Stomach (tissue), 9 donors: ENCODE measurements around the gene ALDOA. TPM values are rescaled to one million over a fixed set of nuclear protein-coding genes. Genes with fewer than 3 reads are reported as not detected.

Experiments
- DNase-seq, 2 donors: peaks; one replicate each; pipeline versions ENCODE4 v3.0.0 to v3.0.0-alpha.2; 2013 to 2019
- H3K27ac ChIP-seq, 5 donors: fragments of 200-600 bp in 4 of 5; sonication (generic) in 4 of 5; one replicate each; pipeline ENCODE4 v1.5.1; 2013 to 2019; ENCODE audit warnings: mild to moderate bottlenecking in 1 of 5, moderate library complexity in 1 of 5
- H3K27me3 ChIP-seq, 3 donors: fragments of 200-600 bp; sonication (generic); one replicate each; pipeline ENCODE4 v1.5.1; 2017 to 2019; ENCODE audit warnings: mixed run types in 1 of 3
- H3K36me3 ChIP-seq, 4 donors: fragments of 200-600 bp; sonication (generic); 1 replicate in 3 of 4; 2 replicates in 1 of 4; pipeline ENCODE4 v1.5.1; 2016 to 2019
- H3K4me1 ChIP-seq, 4 donors: fragments of 200-600 bp; sonication (generic); one replicate each; pipeline ENCODE4 v1.5.1; 2016 to 2019
- H3K4me3 ChIP-seq, 4 donors: fragments of 200-600 bp; sonication (generic) in 3 of 4; one replicate each; pipeline ENCODE4 v1.5.1; 2016 to 2019; ENCODE audit warnings: mild to moderate bottlenecking in 1 of 4
- H3K9me3 ChIP-seq, 4 donors: fragments of 200-600 bp; sonication (generic); one replicate each; pipeline ENCODE4 v1.5.1; 2016 to 2019
- EP300 ChIP-seq: sonication (generic); formaldehyde crosslinking; IDR thresholded peaks from one replicate; pipeline ENCODE4 v1.6.1; 2017; ENCODE audit warnings: antibody characterized with exemption
- POLR2A ChIP-seq, 4 donors: fragments of 450-650 bp; IDR thresholded peaks; one replicate each; pipeline ENCODE4 v1.6.1; 2016; ENCODE audit warnings: antibody characterized with exemption in 4 of 4, control low read depth in 2 of 4, mild to moderate bottlenecking in 1 of 4, moderate library complexity in 1 of 4
- POLR2AphosphoS5 ChIP-seq, 3 donors: sonication (generic); formaldehyde crosslinking; IDR thresholded peaks; one replicate each; pipeline ENCODE4 v1.6.1; 2016; ENCODE audit warnings: antibody characterized with exemption in 3 of 3
- WGBS, 5 donors: extraction: QIAGEN DNeasy Blood & Tissue Kit in 3 of 5; methylation state at CpG; one replicate each; pipeline versions ENCODE4 v1.1.5 to v1.1.7; 2013 to 2018; 5-methylcytosine and 5-hydroxymethylcytosine counted together
- intact Hi-C: fragments of 100-400 bp; cut with DNase I; formaldehyde crosslinking; loops from one replicate; pipeline ENCODE4 v1.15.1; 2023; ENCODE audit warnings: low total_unique reads
- polyA plus RNA-seq, 3 donors: library from polyadenylated mRNA; stranded (reverse); fragments of 200-250 nt; gene quantifications; one replicate each; pipeline ENCODE4 v1.2.3, GENCODE V29; 2013
- total RNA-seq, 5 donors: library from RNA; depleted of rRNA; stranded (reverse); fragments of >200 nt; gene quantifications; one replicate each; pipeline versions ENCODE4 v1.1.0 to v1.2.3, GENCODE V29; 2014 to 2016
- TF ChIP-seq, protein P1 (sequence below), 7 experiments: fragments of 450-650 bp in 4 of 7; fragments of 200-600 bp in 3 of 7; sonication (generic) in 3 of 7; IDR thresholded peaks; one replicate each; pipeline ENCODE4 v1.5.1; 2016 to 2019; ENCODE audit warnings: antibody characterized with exemption in 7 of 7, control low read depth in 2 of 7, mild to moderate bottlenecking in 1 of 7
- donor health status: healthy with polysubstance abuse.
- donor health status: Bipolar disorder and iron deficiency.
- donor health status: healthy.

ALDOA gene
- total and polyA plus RNA-seq, 8 donors: 180 to 2,515 (median 807) TPM

DNA sequence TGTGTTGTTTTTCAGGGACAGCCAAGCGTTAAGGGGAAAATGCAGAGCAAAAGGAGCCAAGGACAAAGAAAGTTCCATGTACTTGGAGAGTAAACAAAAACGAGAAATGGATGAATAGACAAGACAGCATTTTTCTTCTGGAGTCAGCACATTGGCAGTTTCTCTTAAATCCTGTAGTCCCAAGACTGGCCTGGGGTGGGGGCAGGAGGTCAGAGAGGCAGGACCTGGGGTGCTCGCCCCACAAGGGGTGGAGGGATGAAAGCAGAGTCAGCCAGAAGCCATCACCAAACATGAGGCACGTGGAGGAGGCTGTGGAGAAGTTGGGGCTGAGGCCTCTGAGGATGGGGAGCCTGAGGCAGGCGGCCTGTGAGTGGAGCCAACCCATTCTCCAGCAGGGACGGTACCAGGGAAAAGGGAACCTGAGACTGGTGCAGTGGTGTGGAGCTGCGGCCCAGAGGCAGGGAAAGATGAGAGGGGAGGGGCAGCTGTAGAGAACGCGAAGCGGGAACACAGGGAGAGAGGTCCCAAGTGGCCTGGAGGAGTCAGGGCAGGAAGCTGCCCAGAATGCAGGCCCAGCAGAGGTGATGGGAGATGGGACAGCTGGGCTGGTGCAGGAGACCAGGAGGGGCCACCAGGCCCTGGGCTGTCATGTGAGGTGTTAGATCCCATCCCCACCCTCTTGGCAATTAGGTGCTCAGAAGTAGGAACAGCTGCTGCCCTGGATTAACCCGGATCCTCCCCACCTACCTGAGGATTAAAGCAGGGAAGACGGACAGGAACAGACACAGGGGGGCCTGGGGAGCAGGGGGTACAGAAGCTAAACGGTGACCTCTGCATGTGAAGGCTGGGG is 37.7 kb upstream of the ALDOA start:
- Histone ChIP-seq H3K36me3 (no peaks in the 10 kb centered on the region), H3K4me1 (peaks cover 7 to 12% (median 9%) of the 10 kb centered on the region in 4 donors), H3K4me3 (no peak overlapping the region), H3K27ac (no peak overlapping the region), H3K27me3 (peaks cover 24 to 88% (median 60%) of the 10 kb centered on the region in 3 donors), H3K9me3 (no peaks in the 10 kb centered on the region)
- no peak for DNase-seq
- 40 to 48% (median 42%) methylated on average over 12 to 13 of the region's 13 CpGs for WGBS, 5 donors
- TF ChIP-seq POLR2AphosphoS5 (IDR thresholded peaks at IDR 0.05) (no peak), POLR2A (IDR thresholded peaks at IDR 0.05) (no peak), EP300 (no peak)
- TF ChIP-seq, protein P1, sequence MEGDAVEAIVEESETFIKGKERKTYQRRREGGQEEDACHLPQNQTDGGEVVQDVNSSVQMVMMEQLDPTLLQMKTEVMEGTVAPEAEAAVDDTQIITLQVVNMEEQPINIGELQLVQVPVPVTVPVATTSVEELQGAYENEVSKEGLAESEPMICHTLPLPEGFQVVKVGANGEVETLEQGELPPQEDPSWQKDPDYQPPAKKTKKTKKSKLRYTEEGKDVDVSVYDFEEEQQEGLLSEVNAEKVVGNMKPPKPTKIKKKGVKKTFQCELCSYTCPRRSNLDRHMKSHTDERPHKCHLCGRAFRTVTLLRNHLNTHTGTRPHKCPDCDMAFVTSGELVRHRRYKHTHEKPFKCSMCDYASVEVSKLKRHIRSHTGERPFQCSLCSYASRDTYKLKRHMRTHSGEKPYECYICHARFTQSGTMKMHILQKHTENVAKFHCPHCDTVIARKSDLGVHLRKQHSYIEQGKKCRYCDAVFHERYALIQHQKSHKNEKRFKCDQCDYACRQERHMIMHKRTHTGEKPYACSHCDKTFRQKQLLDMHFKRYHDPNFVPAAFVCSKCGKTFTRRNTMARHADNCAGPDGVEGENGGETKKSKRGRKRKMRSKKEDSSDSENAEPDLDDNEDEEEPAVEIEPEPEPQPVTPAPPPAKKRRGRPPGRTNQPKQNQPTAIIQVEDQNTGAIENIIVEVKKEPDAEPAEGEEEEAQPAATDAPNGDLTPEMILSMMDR (IDR thresholded peaks at IDR 0.05): no peak
- intact Hi-C loops: loop anchor here (5.0 to 10.0 kb wide), 2 partner anchors 163 to 331 kb away; partner anchors contain the start of gene CDIPT

DNA sequence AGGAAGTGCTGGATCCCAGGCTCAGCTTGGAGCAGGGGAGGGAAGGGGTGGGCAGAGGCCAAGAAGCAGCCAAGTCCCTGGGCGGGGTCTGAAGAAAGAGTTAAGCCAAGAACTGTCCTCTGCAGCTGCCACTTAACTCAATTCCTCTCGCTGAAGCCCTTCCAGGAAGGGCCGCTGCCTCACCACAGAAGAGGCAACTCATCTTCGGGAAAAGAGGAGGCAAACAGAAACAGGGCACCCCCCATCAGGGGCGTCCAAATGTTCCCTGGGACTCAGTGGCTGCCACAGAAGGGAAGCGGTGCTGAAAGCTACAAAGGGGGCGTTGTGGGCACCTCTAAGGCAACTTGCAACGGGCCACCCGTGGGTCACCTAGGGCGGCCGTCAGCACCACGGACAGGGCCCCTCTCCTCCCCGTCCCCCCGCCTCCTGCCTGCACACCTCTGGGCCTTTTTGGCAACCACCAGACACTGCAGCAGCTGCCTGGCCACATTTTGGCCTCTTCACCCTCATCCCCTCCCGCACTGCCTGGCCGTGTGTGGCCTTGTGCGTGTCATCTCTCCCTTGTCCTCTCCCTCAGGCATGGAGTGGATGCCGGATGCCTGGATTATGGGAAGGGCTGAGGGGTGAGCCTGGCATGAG is 37.0 kb upstream of the ALDOA start:
- Histone ChIP-seq H3K27me3 (peaks cover 24 to 95% (median 67%) of the 10 kb centered on the region in 3 donors), H3K9me3 (no peaks in the 10 kb centered on the region)
- DNase-seq: peak in 1 of 2 donors; percentile 68

DNA sequence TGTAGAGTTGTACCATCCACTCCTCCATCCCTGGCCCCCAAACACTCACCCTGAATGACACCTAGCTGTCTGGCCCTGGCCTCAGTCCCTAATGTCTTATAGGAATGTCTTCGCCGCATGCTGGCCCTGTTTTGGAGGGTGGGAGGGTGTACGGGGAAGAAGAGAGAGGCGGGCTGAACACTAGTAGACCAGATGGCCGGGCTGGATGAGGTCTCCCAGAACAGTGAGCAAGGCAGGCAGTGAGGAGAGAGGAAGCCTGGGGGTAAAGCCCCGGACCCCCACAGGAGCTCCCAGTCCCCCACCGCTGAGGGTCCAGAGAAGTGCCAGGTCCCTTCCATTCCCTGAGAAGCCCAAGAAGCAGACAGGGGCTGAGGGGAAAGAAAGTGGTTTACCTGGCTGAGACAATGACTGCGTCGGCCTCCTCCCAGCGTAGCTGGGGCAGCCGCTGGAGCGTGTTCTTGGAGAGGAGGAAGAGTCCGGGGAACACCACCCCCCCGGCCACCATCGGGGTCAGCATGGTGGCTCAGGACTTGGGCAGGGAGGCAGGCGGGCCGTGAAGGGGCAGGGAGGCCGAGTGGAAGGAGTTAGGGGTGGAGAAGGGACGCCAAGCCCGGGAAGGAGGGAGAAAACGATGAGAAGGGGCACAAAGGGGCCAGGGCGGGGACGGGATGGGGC is 35.4 kb upstream of the ALDOA start:
- WGBS, 5 donors: 17 to 23% (median 19%) methylated on average over 23 of the region's 23 CpGs
- intact Hi-C loops: no loop called here
- H3K9me3 ChIP-seq: no peaks in the 10 kb centered on the region
- H3K36me3 ChIP-seq: no peaks in the 10 kb centered on the region
- no peak for DNase-seq
- TF ChIP-seq POLR2A (IDR thresholded peaks at IDR 0.05) (no peak), EP300 (no peak), POLR2AphosphoS5 (IDR thresholded peaks at IDR 0.05) (no peak)
- TF ChIP-seq, protein P1 (IDR thresholded peaks at IDR 0.05): no peak
- H3K27me3 ChIP-seq: peaks cover 24 to 98% (median 75%) of the 10 kb centered on the region in 3 donors
- no peak overlapping the region for H3K27ac ChIP-seq
- H3K4me1 ChIP-seq: peaks cover 7 to 12% (median 9%) of the 10 kb centered on the region in 4 donors
- H3K4me3 ChIP-seq: no peak overlapping the region

More for the DNA sequence above, 37.0 kb upstream of the ALDOA start:
- TF ChIP-seq POLR2A (IDR thresholded peaks at IDR 0.05): no peak
- 11 to 29% (median 12%) methylated on average over 13 to 18 of the region's 18 CpGs for WGBS, 5 donors
- peaks cover 7 to 12% (median 9%) of the 10 kb centered on the region in 4 donors for H3K4me1 ChIP-seq
- no peak overlapping the region for H3K27ac ChIP-seq
- no peak overlapping the region for H3K4me3 ChIP-seq
- H3K36me3 ChIP-seq: no peaks in the 10 kb centered on the region
- intact Hi-C loops: loop anchor here (5.0 to 10.0 kb wide), 2 partner anchors 164 to 331 kb away; partner anchors contain the start of gene CDIPT

DNA sequence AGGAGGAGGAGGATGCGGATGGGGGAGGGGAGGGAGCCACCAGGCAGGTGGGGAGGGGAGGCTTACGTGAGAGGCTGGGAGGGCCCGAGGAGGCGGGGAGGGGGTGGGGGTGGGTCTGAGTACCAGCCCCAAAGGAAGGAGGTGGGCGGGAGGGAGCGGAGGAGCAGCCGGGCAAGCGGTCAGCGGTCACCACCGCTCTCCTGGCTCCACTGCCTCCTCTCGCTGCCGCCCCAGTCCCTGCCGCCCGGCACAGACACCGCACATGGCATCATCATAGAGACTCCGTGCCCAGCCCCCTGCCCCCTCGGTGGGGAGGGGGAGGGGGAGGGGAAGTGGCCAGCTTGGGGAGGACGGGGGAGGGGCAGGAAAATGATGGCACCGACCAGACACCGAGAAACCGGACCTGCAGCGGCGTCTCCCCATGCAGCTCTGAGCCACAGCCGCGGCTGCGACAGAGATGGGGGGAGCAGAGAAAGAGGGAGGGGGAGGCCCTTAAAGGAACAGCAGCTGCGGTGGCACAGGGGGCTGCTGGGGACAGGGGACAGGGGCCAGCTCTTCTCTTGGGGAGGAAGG is 34.6 kb upstream of the ALDOA start, which contains the start of gene TLCD3B:
TLCD3B (minus strand) TSS at position 431 of the 573 bp plus-strand sequence. CDS start 744 bp downstream, outside the sequence.
- intact Hi-C loops: no loop called here
- 0 to 5% (median 2%) methylated on average over 17 to 27 of the region's 27 CpGs for WGBS, 5 donors
- H3K4me3 ChIP-seq: peak within 1 kb of the TSS; percentile 5 to 26 (median 20)
- H3K4me1 ChIP-seq: peaks cover 7 to 12% (median 9%) of the 10 kb centered on the region in 4 donors
- H3K36me3 ChIP-seq: no peaks in the 10 kb centered on the region
- H3K27me3 ChIP-seq: peaks cover 24 to 98% (median 70%) of the 10 kb centered on the region in 3 donors
- TF ChIP-seq EP300 (no peak), POLR2A (IDR thresholded peaks at IDR 0.05) (no peak), POLR2AphosphoS5 (IDR thresholded peaks at IDR 0.05) (no peak)
- TF ChIP-seq, protein P1 (IDR thresholded peaks at IDR 0.05): no peak
- peak in 1 of 2 donors; percentile 43 for DNase-seq
- no peaks in the 10 kb centered on the region for H3K9me3 ChIP-seq
- H3K27ac ChIP-seq: no peak within 1 kb of the TSS
